SK-N-DZ (cell line): Measurements from ENCODE around the gene ITGA11.

Experiments used
- DNase-seq: peaks from one replicate; pipeline ENCODE4 v3.0.0-alpha.2; 2015; ENCODE audit warnings: low spot score

Gene ITGA11

GRCh38 chr15:68391121-68391520 is 40.8 kb downstream of the ITGA11 start:
- no peak for DNase-seq

GRCh38 chr15:68389936-68390817 is 41.8 kb downstream of the ITGA11 start:
- DNase-seq = no peak

- DNase-seq = no peak
Measured at GRCh38 chr15:68389041-68389930, 42.7 kb downstream of the ITGA11 start.

- DNase-seq = no peak
Measured at GRCh38 chr15:68387381-68388143, 44.4 kb downstream of the ITGA11 start.

- no peak for DNase-seq
Measured at GRCh38 chr15:68386587-68387288, 45.2 kb downstream of the ITGA11 start.

GRCh38 chr15:68385671-68386586 is 46.0 kb downstream of the ITGA11 start:
- no peak for DNase-seq

- DNase-seq = no peak
Measured at GRCh38 chr15:68385240-68385561, 46.8 kb downstream of the ITGA11 start.

- DNase-seq = no peak
Measured at GRCh38 chr15:68384451-68385239, 47.3 kb downstream of the ITGA11 start.

- DNase-seq = peak; percentile 25
Measured at GRCh38 chr15:68383161-68384074, 48.5 kb downstream of the ITGA11 start.

GRCh38 chr15:68382286-68383007 is 49.5 kb downstream of the ITGA11 start:
- DNase-seq = no peak

- no peak for DNase-seq
Measured at GRCh38 chr15:68380456-68380855, 51.5 kb downstream of the ITGA11 start.

- no peak for DNase-seq
Measured at GRCh38 chr15:68379759-68380290, 52.1 kb downstream of the ITGA11 start.

GRCh38 chr15:68379058-68379758 is 52.8 kb downstream of the ITGA11 start:
- DNase-seq = no peak

GRCh38 chr15:68378595-68378994 is 53.4 kb downstream of the ITGA11 start:
- no peak for DNase-seq

- DNase-seq = no peak
Measured at GRCh38 chr15:68377766-68378165, 54.2 kb downstream of the ITGA11 start.

GRCh38 chr15:68376447-68377060 is 55.4 kb downstream of the ITGA11 start:
- DNase-seq = no peak
